Uterus (tissue), 4 donors: ENCODE results near the gene HOXB8. TPM values are rescaled to one million over a fixed set of nuclear protein-coding genes. Genes with fewer than 3 reads are reported as not detected.

ENCODE experiments used
- DNase-seq, 2 donors: peaks; one replicate each; pipeline ENCODE4 v3.0.0-alpha.2; 2019 to 2020
- H3K27ac ChIP-seq, 2 donors: fragments of 200-600 bp; sonication (generic); 1 replicate in 1 of 2; 2 replicates in 1 of 2; pipeline ENCODE4 v1.5.1; 2016 to 2018
- H3K27me3 ChIP-seq, 2 donors: fragments of 200-600 bp; sonication (generic); one replicate each; pipeline ENCODE4 v1.5.1; 2018 to 2019; ENCODE audit warnings: control low read depth in 1 of 2
- H3K36me3 ChIP-seq, 2 donors: fragments of 200-600 bp; sonication (generic); one replicate each; pipeline ENCODE4 v1.5.1; 2019; ENCODE audit warnings: control low read depth in 1 of 2
- H3K4me1 ChIP-seq, 2 donors: fragments of 200-600 bp; sonication (generic); one replicate each; pipeline ENCODE4 v1.5.1; 2018 to 2019; ENCODE audit warnings: control low read depth in 1 of 2
- H3K4me3 ChIP-seq, 2 donors: fragments of 200-600 bp; sonication (generic); 1 replicate in 1 of 2; 2 replicates in 1 of 2; pipeline ENCODE4 v1.5.1; 2018 to 2019; ENCODE audit warnings: mild to moderate bottlenecking in 1 of 2
- H3K9me3 ChIP-seq, 2 donors: fragments of 200-600 bp; sonication (generic); one replicate each; pipeline ENCODE4 v1.5.1; 2019; ENCODE audit warnings: control low read depth in 1 of 2
- CTCF ChIP-seq, 4 experiments: fragments of 200-600 bp in 2 of 4; fragments of 450-650 bp in 2 of 4; sonication (generic) in 2 of 4; IDR thresholded peaks; one replicate each; pipeline ENCODE4 v1.5.1; 2016 to 2019; ENCODE audit warnings: antibody characterized with exemption in 4 of 4, mild to moderate bottlenecking in 2 of 4, moderate library complexity in 1 of 4
- POLR2A ChIP-seq, 2 donors: fragments of 450-650 bp; IDR thresholded peaks; one replicate each; pipeline ENCODE4 v1.6.1; 2016; ENCODE audit warnings: antibody characterized with exemption in 2 of 2, mild to moderate bottlenecking in 1 of 2, moderate library complexity in 1 of 2
- intact Hi-C: fragments of 100-400 bp; cut with DNase I; formaldehyde crosslinking; loops from one replicate; pipeline ENCODE4 v1.15.1; 2023; ENCODE audit warnings: low total_unique reads
- total RNA-seq, 4 donors: library from RNA; depleted of rRNA in 3 of 4; stranded (reverse); fragments of >200 nt in 3 of 4; gene quantifications; one replicate each; pipeline versions ENCODE4 v1.1.0 to v1.2.4, GENCODE V29; 2014 to 2023
- donor health status: DM: yes; HTN: yes; CAD: no.

The HOXB8 gene
- total RNA-seq, 4 donors from 2014 or later = 0.29 to 9.5 (median 1.9) TPM; not detected in 1

GRCh38 chr17:48609759-48610281, 5.3 kb downstream of the HOXB8 start:
- Histone ChIP-seq H3K36me3 (no peaks in the 10 kb centered on the region), H3K27ac (peak overlapping the region; percentile 43 to 75), H3K9me3 (no peaks in the 10 kb centered on the region), H3K4me1 (peaks cover 0 to 16% of the 10 kb centered on the region in 2 donors), H3K4me3 (peak overlapping the region; percentile 27 to 42), H3K27me3 (peaks cover 32 to 87% of the 10 kb centered on the region in 2 donors)
- TF ChIP-seq CTCF (IDR thresholded peaks at IDR 0.05) (no peak), POLR2A (IDR thresholded peaks at IDR 0.05) (no peak)
- no peak for DNase-seq
- intact Hi-C loops = no loop called here

DNA sequence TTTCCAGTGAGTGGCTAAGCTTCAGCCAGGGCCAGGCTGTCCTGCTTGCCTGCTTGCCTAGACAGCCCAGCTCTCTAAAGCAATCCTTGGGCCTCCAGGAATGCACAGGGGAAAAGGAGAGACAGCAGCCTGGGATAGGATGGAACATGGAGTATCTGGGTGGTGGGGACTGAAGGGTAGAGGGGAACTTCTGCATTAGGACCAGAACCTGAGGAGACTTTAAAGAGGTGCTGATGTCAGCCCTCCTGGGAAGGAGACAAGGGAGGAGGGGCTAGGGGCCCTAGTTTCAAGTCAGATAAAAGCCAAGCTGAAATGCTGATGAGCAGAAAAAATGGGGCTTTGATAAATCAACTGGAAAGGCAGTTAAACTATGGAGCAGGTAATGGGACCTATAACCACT, 6.1 kb downstream of the HOXB8 start:
- Histone ChIP-seq H3K27ac (no peak overlapping the region), H3K9me3 (no peaks in the 10 kb centered on the region), H3K4me3 (no peak overlapping the region), H3K36me3 (no peaks in the 10 kb centered on the region), H3K27me3 (peaks cover 25 to 87% of the 10 kb centered on the region in 2 donors), H3K4me1 (peaks cover 0 to 16% of the 10 kb centered on the region in 2 donors)
- TF ChIP-seq CTCF (IDR thresholded peaks at IDR 0.05) = no peak
- TF ChIP-seq POLR2A (IDR thresholded peaks at IDR 0.05) = no peak
- DNase-seq = no peak
- intact Hi-C loops = no loop called here

- TF ChIP-seq CTCF (IDR thresholded peaks at IDR 0.05) = no peak
- no peak for TF ChIP-seq POLR2A (IDR thresholded peaks at IDR 0.05)
- no peak for DNase-seq
- Histone ChIP-seq H3K4me1 (peaks cover 0 to 15% of the 10 kb centered on the region in 2 donors), H3K4me3 (no peak overlapping the region), H3K36me3 (no peaks in the 10 kb centered on the region), H3K27ac (no peak overlapping the region), H3K9me3 (no peaks in the 10 kb centered on the region), H3K27me3 (peaks cover 21 to 88% of the 10 kb centered on the region in 2 donors)
- intact Hi-C loops = no loop called here
Observed at GRCh38 chr17:48608494-48608834, 6.6 kb downstream of the HOXB8 start.

- Histone ChIP-seq H3K4me1 (peaks cover 0 to 7% of the 10 kb centered on the region in 2 donors), H3K27me3 (peaks cover 12 to 90% of the 10 kb centered on the region in 2 donors), H3K4me3 (no peak overlapping the region), H3K27ac (no peak overlapping the region), H3K9me3 (no peaks in the 10 kb centered on the region), H3K36me3 (no peaks in the 10 kb centered on the region)
- DNase-seq = no peak
- intact Hi-C loops = no loop called here
- TF ChIP-seq POLR2A (IDR thresholded peaks at IDR 0.05) = no peak
- no peak for TF ChIP-seq CTCF (IDR thresholded peaks at IDR 0.05)
Observed at GRCh38 chr17:48606892-48607614, 8.0 kb downstream of the HOXB8 start.
